ENCODE measurements around the gene NPTX2. TPM values are rescaled to one million over a fixed set of nuclear protein-coding genes. Genes with fewer than 3 reads are reported as not detected.
A peak's percentile ranks its signal among the peaks of the same experiment; 100 is the strongest.

Gene NPTX2
- total RNA-seq, 1 donor, result 1.1 TPM

DNA sequence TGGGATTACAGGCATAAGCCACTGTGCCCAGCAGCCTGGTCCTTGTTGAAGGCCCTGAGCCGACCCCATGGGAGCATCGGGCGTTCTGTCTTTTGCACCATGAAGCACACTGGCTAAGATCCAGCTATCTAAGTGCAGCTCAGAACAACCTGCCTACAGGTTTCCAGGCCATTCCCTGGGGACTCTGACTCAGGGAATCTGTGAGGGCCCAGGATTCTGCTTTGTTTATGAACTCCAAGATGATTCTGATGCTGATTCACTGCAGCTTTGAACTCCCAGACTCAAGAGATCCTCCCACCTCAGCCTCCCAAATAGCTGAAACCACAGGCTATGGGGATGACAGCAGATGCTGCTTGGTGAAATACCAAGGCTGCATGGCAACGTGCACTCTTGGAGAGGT lies 30.2 kb downstream of the NPTX2 start:
- H4K20me1 ChIP-seq (ENCODE audit: insufficient read depth, low read length), result no peaks in the 10 kb centered on the region
- no peaks in the 10 kb centered on the region for H3K9me3 ChIP-seq (ENCODE audit: low read depth, low read length)
- no peak overlapping the region for H3K4me3 ChIP-seq (ENCODE audit: insufficient read depth, low read length)
- H3K4me2 ChIP-seq (ENCODE audit: insufficient read depth, low read length), result no peak overlapping the region
- TF ChIP-seq, protein P1, sequence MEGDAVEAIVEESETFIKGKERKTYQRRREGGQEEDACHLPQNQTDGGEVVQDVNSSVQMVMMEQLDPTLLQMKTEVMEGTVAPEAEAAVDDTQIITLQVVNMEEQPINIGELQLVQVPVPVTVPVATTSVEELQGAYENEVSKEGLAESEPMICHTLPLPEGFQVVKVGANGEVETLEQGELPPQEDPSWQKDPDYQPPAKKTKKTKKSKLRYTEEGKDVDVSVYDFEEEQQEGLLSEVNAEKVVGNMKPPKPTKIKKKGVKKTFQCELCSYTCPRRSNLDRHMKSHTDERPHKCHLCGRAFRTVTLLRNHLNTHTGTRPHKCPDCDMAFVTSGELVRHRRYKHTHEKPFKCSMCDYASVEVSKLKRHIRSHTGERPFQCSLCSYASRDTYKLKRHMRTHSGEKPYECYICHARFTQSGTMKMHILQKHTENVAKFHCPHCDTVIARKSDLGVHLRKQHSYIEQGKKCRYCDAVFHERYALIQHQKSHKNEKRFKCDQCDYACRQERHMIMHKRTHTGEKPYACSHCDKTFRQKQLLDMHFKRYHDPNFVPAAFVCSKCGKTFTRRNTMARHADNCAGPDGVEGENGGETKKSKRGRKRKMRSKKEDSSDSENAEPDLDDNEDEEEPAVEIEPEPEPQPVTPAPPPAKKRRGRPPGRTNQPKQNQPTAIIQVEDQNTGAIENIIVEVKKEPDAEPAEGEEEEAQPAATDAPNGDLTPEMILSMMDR (IDR thresholded peaks at IDR 0.05; ENCODE audit: extremely low read depth, low read depth, low read length), result no peak
- no peak overlapping the region for H3K27ac ChIP-seq (ENCODE audit: low read depth, low read length)
- no peak overlapping the region for H2AFZ ChIP-seq (ENCODE audit: low read length)
- no peaks in the 10 kb centered on the region for H3K27me3 ChIP-seq (ENCODE audit: insufficient read depth, low read length)
- no peaks in the 10 kb centered on the region for H3K79me2 ChIP-seq (ENCODE audit: insufficient read depth, low read length)
- H3K4me1 ChIP-seq (ENCODE audit: insufficient read depth, low read length), result no peaks in the 10 kb centered on the region
- H3K36me3 ChIP-seq (ENCODE audit: insufficient read depth, low read length), result no peaks in the 10 kb centered on the region
- no peak for DNase-seq (ENCODE audit: insufficient read length, low spot score, missing footprints)

- DNase-seq (ENCODE audit: insufficient read length, low spot score, missing footprints), result peak; percentile 15
- no peak overlapping the region for H3K27ac ChIP-seq (ENCODE audit: low read depth, low read length)
- no peaks in the 10 kb centered on the region for H3K36me3 ChIP-seq (ENCODE audit: insufficient read depth, low read length)
- H4K20me1 ChIP-seq (ENCODE audit: insufficient read depth, low read length), result no peaks in the 10 kb centered on the region
- H3K27me3 ChIP-seq (ENCODE audit: insufficient read depth, low read length), result no peaks in the 10 kb centered on the region
- TF ChIP-seq, protein P1 (IDR thresholded peaks at IDR 0.05; ENCODE audit: extremely low read depth, low read depth, low read length), result no peak
- H3K9me3 ChIP-seq (ENCODE audit: low read depth, low read length), result no peaks in the 10 kb centered on the region
- H3K79me2 ChIP-seq (ENCODE audit: insufficient read depth, low read length), result no peaks in the 10 kb centered on the region
- H3K4me1 ChIP-seq (ENCODE audit: insufficient read depth, low read length), result no peaks in the 10 kb centered on the region
- no peak overlapping the region for H3K4me3 ChIP-seq (ENCODE audit: insufficient read depth, low read length)
- H2AFZ ChIP-seq (ENCODE audit: low read length), result no peak overlapping the region
- no peak overlapping the region for H3K4me2 ChIP-seq (ENCODE audit: insufficient read depth, low read length)
Observed at GRCh38 chr7:98651760-98652159, 34.7 kb downstream of the NPTX2 start.

DNA sequence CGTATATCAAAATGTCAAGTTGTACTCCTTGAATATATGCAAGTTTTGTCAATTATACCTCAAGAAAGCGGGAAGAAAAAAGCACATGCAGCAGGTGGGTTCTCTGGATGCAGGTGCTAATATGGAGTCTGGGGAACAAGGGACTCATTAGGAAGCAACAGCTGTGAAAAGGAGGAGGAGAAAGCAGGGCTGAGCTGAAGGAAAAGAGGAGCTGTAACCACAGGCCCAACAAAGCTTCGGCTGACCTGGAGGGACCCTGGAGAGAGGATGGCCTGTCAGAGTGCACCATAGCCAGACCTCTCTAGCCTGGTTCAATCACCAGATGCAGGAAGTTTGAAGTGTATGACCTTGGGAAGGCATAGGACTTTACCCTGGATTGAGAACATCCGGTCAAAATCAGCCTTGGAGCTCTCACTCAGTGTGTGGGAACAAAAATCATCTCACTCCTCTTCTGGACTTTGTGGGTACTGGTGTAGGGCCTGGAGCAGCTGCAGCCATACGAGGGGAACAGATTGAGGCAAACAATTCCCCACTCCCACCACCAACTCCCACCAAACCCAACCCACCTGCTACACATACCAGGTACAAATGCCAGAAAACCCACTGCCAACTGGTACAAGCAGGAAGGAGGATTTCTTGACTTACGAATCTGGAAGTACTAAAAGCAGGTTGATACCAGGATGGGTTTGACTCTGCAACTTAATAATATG lies 36.7 kb downstream of the NPTX2 start:
- DNase-seq (ENCODE audit: insufficient read length, low spot score, missing footprints), result peak; percentile 64
- TF ChIP-seq, protein P1 (IDR thresholded peaks at IDR 0.05; ENCODE audit: extremely low read depth, low read depth, low read length), result no peak
- no peaks in the 10 kb centered on the region for H3K36me3 ChIP-seq (ENCODE audit: insufficient read depth, low read length)
- H3K9me3 ChIP-seq (ENCODE audit: low read depth, low read length), result no peaks in the 10 kb centered on the region
- no peak overlapping the region for H3K27ac ChIP-seq (ENCODE audit: low read depth, low read length)
- H3K4me2 ChIP-seq (ENCODE audit: insufficient read depth, low read length), result no peak overlapping the region
- H3K4me3 ChIP-seq (ENCODE audit: insufficient read depth, low read length), result no peak overlapping the region
- no peaks in the 10 kb centered on the region for H3K79me2 ChIP-seq (ENCODE audit: insufficient read depth, low read length)
- no peaks in the 10 kb centered on the region for H3K4me1 ChIP-seq (ENCODE audit: insufficient read depth, low read length)
- H3K27me3 ChIP-seq (ENCODE audit: insufficient read depth, low read length), result no peaks in the 10 kb centered on the region
- no peak overlapping the region for H2AFZ ChIP-seq (ENCODE audit: low read length)
- H4K20me1 ChIP-seq (ENCODE audit: insufficient read depth, low read length), result no peaks in the 10 kb centered on the region

- DNase-seq (ENCODE audit: insufficient read length, low spot score, missing footprints), result no peak
Observed at GRCh38 chr7:98654524-98655272, 37.6 kb downstream of the NPTX2 start.

More at GRCh38 chr7:98654524-98655272, 37.6 kb downstream of the NPTX2 start:
- H3K79me2 ChIP-seq (ENCODE audit: insufficient read depth, low read length), result no peaks in the 10 kb centered on the region
- no peak overlapping the region for H3K27ac ChIP-seq (ENCODE audit: low read depth, low read length)
- H4K20me1 ChIP-seq (ENCODE audit: insufficient read depth, low read length), result no peaks in the 10 kb centered on the region
- H3K36me3 ChIP-seq (ENCODE audit: insufficient read depth, low read length), result no peaks in the 10 kb centered on the region
- TF ChIP-seq, protein P1 (IDR thresholded peaks at IDR 0.05; ENCODE audit: extremely low read depth, low read depth, low read length), result no peak
- H3K27me3 ChIP-seq (ENCODE audit: insufficient read depth, low read length), result no peaks in the 10 kb centered on the region
- H2AFZ ChIP-seq (ENCODE audit: low read length), result no peak overlapping the region
- H3K4me3 ChIP-seq (ENCODE audit: insufficient read depth, low read length), result no peak overlapping the region
- no peak overlapping the region for H3K4me2 ChIP-seq (ENCODE audit: insufficient read depth, low read length)
- H3K9me3 ChIP-seq (ENCODE audit: low read depth, low read length), result no peaks in the 10 kb centered on the region
- no peaks in the 10 kb centered on the region for H3K4me1 ChIP-seq (ENCODE audit: insufficient read depth, low read length)
